A673 (cell line): Measurements from ENCODE around the gene POLR3K.

Source experiments
- EZH2 ChIP-seq: fragments of 200-600 bp; sonication (generic); IDR thresholded peaks from 2 replicates; pipeline ENCODE4 v1.6.1; 2017; ENCODE audit warnings: borderline replicate concordance, low read depth, mild to moderate bottlenecking, mixed read lengths, antibody characterized with exemption, low read length; ENCODE audit not compliant: poor library complexity, severe bottlenecking
- TF ChIP-seq, protein P1 (sequence below): fragments of 300-800, 200-600 bp; sonication (generic); conservative IDR thresholded peaks from 2 replicates; pipeline ENCODE4 v1.5.1; 2017; ENCODE audit warnings: low read depth, mild to moderate bottlenecking, antibody characterized with exemption, low read length, moderate library complexity, mixed read lengths

DNA sequence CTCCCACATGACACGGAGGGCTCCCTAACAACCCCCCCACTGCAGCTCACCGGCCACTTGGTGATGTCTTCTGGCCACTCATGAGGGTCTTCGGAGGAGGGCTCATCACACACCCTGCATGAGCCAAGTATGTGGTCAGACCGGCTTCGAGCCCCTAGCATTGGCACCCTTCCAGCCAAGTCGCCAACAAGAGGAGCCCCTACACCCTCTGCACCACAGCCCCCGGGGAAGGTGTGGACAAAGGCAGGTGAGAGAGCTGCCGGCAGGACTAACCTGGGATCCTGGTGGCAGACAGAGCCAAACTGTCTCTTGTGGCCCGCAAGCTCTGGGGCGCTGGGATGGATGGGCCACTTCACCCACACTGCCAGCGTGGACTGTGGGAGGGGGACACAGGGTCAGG is 6.8 kb upstream of the POLR3K start:
- TF ChIP-seq, protein P1, sequence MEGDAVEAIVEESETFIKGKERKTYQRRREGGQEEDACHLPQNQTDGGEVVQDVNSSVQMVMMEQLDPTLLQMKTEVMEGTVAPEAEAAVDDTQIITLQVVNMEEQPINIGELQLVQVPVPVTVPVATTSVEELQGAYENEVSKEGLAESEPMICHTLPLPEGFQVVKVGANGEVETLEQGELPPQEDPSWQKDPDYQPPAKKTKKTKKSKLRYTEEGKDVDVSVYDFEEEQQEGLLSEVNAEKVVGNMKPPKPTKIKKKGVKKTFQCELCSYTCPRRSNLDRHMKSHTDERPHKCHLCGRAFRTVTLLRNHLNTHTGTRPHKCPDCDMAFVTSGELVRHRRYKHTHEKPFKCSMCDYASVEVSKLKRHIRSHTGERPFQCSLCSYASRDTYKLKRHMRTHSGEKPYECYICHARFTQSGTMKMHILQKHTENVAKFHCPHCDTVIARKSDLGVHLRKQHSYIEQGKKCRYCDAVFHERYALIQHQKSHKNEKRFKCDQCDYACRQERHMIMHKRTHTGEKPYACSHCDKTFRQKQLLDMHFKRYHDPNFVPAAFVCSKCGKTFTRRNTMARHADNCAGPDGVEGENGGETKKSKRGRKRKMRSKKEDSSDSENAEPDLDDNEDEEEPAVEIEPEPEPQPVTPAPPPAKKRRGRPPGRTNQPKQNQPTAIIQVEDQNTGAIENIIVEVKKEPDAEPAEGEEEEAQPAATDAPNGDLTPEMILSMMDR: no peak
- TF ChIP-seq EZH2: no peak
